GM21737 (cell line): ENCODE results near the gene MOXD1.

Experiments used
- ATAC-seq: cut with Tn5 transposase; IDR thresholded peaks from one replicate; pipeline ENCODE4 v1.9.1; 2021; ENCODE audit warnings: mild to moderate bottlenecking, moderate library complexity; ENCODE audit not compliant: unreplicated experiment

The MOXD1 gene

GRCh38 chr6:132400555-132400882 is 756 bp downstream of the MOXD1 start:
- no peak for ATAC-seq

DNA sequence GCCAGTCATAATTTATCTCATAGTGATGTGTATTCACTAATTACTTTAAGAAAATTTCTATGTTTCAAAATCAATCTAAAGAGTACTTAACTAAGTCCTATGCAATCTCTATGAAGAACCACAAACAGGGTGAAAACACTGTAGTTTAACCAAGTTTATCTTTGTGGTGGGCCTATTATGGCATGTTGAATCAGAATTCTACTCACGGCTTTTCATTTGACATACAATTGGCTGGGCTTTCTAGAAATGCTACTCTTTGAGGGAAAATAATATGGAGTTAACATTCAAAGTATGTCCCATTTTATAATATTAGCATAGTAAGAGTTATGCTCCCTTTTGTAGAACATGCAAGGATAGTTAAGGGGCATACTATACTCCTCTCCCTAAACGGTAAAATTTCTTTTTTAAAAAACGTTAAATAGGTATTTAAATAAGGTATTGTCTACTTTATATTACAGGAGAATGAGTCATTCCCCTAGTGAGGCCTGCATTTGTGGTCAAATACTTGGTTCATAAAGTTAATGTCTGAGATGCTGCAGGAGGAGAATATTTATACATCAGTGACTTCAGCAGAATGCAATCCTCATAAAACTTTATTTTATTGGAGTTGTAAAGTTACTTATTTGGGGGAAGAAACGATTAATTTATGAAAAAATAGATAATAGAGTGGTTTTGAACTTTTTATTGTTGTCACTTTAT is 1.8 kb downstream of the MOXD1 start:
- no peak for ATAC-seq

DNA sequence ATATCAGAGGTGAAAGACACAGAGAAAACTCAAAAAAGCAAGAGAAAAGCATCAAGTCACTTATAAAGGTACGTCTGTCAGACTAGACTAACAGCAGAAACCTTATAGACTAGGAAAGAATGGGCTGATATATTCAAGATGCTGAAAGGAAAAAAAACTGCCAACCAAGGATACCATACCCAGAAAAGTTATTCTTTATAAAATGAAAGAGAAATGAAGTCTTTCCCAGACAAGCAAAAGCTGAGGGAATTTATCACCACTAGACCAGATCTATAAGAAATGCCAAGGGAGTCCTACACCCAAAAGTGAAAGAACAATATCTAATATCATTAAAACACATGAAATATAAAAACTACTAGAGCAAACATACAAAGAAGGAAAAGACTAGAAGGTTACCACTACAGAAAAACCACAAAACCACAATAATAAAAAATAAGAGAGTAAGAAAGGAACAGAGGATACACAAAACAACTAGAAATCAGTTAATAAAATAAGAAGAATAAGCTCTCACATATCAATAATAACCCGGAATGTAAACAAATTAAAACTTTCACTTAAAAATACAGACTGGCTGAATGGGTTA is 6.2 kb downstream of the MOXD1 start:
- no peak for ATAC-seq

DNA sequence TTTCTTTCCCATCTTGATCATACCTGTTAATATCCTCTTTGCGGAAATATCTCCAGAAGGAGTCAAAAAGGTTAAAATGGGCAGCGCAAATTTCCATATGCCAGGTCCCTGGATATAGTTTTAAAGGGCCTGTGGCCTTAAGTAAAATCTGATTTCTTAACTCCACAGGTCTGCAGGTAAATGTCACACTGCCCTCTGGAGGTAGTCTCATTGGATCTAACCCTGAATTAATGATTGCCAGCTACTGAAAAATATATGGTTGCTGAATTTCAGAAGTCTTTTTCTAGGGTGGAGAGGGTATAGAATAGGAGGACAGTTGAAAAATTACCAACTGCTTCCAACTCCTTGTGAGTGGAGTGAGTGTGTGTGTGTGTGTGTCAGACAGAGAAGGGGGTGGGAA is 8.5 kb downstream of the MOXD1 start:
- no peak for ATAC-seq

DNA sequence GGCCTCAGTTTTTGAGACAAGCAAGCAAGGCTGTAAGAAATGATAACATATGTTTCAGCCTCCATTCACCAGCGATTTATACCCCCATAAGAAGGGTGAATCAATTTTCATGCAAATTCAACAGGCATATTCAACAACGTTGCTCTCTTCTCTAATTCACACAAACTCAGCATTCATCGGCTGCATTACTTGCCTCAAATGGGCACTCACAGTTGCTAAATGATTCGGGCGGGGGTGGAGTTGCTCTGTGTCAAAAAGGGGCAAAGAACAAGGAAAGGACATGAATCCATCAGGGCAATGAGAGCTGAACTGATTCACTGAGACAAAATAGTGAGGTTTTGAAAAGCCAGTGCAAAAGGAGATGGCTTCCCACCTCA is 9.0 kb downstream of the MOXD1 start:
- no peak for ATAC-seq

DNA sequence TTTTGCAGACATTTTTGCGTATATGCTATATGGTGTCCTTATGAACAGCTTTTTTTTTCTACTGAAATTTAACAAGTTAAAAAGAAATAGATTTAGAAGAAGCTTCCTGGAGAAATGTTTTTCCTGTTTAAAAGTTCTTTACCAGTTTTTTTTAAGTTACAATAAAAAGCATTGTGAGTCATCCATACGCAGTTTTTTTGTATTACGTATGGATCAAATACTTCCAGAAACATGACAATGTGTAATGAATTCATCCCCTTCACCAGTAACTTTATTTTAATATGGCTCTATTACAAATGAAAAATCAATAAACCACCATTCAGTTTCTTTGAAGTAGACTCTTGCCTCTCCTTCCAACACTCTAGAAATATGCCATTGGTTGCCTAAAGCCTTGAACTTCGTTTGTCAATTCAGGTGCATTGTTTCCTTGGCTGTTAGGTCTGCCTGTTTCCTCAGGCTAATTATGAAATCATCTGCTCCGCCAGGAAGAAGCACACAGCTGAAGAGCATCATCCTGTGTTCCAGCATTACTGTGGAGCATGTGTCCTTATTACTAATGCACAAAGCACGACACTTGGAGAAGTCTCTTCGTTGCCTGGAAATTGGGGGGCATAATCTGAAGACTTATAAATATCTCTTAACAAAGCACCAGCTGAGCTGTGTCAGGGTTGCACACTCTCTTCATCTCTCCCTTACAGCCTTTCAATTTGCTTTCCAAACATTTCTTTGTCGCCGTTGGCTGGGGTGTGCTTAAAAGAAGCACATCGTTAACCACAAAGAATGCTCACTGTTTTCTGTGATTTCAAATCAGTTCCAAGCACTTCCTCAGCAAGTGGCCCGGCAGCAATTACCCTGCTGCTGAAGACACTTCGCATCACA is 9.6 kb downstream of the MOXD1 start:
- no peak for ATAC-seq

DNA sequence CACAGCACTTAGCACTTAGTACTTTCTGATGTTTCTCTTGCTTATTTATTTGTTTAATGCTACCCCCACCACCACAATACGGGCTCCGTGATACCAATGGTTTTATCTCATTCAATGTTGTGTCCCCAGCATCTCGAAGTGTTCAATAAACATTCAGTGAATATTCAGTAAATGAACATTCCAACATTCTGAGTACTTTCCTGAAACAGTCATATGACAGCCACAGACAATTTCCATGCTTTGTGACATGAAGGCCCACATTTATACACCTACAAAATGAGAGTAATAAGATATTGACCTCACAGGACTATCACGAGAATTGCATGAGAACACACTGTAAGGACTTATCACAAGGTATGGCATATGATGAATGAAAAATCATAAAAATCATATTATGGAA is 10.8 kb downstream of the MOXD1 start:
- ATAC-seq = no peak

DNA sequence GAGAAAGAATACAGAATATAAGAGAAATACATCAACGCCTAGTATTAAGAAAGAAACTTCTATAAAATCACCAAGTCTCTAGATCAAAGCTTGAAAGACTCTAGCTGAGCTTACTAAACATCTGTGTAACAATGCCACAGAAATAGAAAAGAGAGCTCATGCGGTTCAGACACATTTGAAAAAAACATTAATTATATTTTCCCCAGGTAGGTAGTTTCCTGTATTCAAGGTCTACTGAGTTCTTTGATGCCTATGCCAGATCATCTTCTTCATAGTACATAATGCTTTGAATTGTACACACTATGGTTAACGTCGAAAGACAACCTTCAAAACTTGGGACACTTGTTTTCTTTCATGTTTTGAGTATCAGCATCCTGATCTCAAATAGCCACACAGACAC is 11.3 kb downstream of the MOXD1 start:
- ATAC-seq = no peak

GRCh38 chr6:132388291-132388690 is 13.0 kb downstream of the MOXD1 start:
- no peak for ATAC-seq

DNA sequence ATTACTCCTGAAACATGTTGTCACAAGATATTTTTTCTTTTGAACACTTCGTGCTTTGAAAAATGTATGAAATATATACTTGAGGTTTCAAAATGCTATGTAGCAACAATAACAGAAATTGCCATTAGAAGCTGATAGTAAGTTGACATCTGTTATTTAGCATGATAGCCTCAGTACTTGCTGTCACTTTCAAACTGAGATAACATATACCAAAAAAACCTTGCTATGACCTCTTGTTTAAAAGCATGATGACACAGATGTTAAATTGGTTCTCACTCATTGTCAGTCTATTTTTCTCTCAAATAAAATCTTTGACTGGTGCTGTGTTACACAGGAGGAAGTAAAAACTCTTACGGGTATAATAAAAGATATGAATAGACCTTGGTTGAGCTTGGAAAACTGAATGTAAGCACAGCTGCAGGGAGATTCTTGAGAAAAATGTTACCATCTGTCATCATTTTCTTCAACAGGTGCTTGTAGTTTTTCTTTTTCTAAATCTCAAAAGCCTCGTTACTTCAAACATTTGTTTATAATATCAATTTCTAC is 18.6 kb downstream of the MOXD1 start:
- ATAC-seq = no peak

- no peak for ATAC-seq
Observed at GRCh38 chr6:132381381-132381780, 19.9 kb downstream of the MOXD1 start.

DNA sequence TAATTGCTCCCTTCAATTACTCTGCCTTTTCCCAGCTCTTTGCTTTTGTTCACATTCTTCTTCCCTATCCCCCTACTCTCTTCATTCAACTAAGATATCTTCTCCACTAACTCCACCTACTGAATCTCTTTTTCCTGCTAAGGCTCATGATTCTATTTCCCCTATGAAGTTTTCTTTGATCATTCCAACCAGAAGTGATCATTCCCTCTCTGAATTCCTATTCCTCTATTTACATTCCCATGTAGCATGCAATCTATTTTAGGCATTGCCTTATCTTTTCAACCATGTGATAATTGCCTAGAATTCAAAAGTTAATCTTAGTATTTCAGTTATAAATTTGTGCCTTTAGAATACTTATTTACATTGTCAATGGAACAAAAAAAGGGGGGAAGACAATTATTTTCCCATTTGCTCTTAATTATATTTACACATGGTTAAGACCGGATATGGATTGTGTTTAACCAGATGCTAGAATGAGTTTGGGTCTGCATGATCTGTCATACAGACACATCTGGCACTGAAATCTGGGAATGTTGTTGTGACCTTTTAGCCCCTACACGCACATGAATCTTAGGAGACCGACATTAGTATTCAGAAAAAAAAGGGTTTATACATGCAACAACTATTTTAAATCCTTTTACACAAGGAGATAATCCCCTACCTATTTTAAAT is 20.8 kb downstream of the MOXD1 start:
- ATAC-seq = no peak

DNA sequence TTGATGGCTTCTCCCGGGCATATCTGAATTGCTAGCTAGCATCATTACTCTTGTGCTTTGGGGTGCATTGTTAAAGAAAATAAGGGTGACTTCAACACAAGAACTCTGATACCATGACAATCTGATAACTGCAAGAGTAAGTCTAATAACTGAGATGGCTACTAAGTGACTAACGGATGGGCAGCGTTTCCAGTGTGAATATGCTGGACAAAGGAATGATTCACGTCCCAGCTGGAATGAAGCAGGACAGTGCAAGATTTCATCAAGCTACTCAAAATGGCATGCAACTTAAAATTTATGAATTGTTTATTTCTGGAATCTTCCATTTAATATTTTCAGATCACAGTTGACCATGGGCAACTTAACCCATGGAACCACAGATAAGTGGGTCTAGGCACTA is 31.7 kb downstream of the MOXD1 start:
- no peak for ATAC-seq

GRCh38 chr6:132368916-132369481 is 32.3 kb downstream of the MOXD1 start:
- ATAC-seq = no peak

- peak; percentile 93 for ATAC-seq
Observed at GRCh38 chr6:132365281-132365907, 35.9 kb downstream of the MOXD1 start.

DNA sequence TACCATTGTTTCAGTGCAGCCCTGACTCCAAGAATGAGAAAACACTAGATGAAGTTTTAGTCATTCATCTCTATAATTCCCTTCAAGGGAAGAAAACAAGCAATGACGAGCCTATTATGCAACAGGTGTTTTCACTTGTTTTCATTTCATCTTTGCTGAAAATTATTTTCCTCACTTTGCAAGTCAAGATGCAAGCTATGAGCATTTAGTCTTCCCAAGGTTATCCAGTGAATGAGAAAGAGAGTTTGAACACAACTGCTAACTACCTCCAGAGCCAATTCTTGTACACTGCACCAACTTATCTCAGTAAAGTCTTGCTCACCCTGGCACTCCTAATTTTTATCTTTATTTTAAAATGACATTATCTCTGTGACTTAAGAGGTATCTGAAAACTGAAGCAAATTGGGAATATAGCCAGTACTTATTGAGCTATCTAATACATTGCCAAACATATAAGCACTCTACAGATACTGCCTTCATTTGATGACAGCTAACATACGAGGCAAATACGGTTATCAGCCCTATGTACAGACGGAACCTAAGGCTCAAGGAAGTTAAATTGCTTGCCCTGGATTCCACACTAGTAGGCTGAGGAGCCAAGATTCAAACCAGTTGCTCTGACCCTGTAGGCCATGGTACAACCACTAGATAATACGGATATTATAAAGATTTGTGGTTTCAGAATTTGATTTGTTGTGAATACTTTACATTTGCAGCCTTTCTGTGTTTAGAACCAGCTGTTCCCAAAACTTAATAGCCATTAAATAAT is 36.8 kb downstream of the MOXD1 start:
- ATAC-seq = no peak

- ATAC-seq = no peak
Observed at GRCh38 chr6:132362442-132363185, 38.7 kb downstream of the MOXD1 start.

DNA sequence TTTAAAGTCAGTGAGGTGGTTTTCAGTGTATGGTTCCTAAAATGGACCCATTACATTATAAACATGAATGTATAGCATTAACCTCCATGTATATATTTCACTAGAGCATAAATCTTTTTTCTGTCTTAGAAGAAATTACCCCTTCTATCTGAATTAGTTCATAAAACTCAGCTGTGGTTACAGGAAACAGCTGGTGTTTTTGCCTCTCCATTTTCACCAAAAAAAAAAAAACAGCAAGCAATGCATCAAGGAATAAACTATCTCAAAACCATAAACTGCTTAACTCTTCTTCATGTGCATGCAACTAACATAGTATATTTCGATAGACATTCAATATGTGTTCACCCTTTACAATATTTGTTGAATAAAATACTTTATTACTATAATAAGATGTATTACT is 40.2 kb downstream of the MOXD1 start:
- ATAC-seq = no peak

GRCh38 chr6:132359886-132360285 is 41.4 kb downstream of the MOXD1 start:
- ATAC-seq = no peak
